GM19468 (cell line): Measurements from ENCODE around the gene ACTL6A.
"Not testable (repeated sequence)": the region's sequence is repeated elsewhere in the genome, so short reads cannot be mapped to it uniquely, and the experiment has no call there.

Source experiments
- ATAC-seq: cut with Tn5 transposase; IDR thresholded peaks from one replicate; pipeline ENCODE4 v1.9.1; 2021; ENCODE audit warnings: mild to moderate bottlenecking, moderate library complexity, moderate number of reproducible peaks; ENCODE audit not compliant: unreplicated experiment; ENCODE audit errors: extremely low read depth

ACTL6A gene

DNA sequence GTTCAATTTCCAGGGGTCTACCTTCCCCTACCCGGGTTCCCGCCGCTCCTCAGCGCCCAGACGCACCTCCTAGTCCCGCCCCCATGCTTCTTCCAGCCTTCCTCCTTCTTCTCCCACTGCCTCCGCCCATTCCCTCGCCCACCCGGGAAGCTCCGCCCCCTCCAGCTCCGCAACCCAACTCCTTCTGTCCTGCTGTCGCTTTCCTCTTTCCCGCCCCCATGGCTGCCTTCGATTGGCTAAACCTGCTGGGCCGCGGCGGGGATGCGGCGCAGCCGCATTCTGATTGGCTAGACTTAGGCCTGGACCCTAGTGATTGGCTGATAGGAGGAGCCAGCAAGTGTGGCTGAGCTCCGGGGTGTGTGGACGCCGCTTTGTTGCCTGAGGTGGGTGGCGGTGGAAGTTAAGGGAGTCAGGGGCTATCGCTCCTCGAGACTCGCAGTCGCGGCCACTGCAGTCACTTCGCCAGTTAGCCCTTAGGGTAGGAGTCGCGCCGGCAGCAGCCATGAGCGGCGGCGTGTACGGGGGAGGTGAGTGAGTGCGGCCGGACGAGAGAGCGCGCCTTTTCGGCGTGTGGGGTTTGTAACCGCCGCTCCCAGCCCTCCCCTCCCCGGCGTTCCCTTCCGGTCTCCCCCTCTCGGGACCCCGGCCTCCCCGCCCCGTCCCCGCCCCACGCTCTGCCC is at the start of gene ACTL6A:
Gene ACTL6A (plus strand): TSS at position 336 of the 680 bp plus-strand sequence. CDS start 167 bp downstream, at position 503.
- peak; percentile 96 for ATAC-seq

DNA sequence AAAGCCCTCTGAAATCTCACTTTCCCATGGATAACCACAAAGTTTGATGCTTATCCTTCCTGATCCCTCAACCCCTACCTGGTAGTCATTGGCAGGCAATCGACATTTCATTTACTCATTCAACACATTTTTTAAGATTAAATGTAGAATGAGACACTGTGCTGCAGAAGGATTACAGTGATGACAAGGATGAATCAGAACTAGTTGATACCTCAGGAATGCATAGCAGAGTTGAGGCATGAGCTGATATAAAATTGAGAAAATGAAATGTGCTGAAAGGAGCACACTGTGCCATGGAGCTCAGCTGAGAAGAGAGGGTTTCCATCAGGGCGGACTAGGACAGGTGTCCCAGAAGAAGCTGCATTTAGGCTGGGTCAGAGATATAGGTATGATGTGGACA is 48.9 kb upstream of the ACTL6A start:
- no peak for ATAC-seq

- not testable (repeated sequence) for ATAC-seq
These were observed 46.1 kb upstream of the ACTL6A start for GRCh38 chr3:179516461-179517251.

- no peak for ATAC-seq
These were observed 36.2 kb upstream of the ACTL6A start for GRCh38 chr3:179526482-179526881.

- ATAC-seq, result no peak
These were observed 35.7 kb upstream of the ACTL6A start for GRCh38 chr3:179526989-179527391.

GRCh38 chr3:179528772-179529171 is 34.0 kb upstream of the ACTL6A start:
- no peak for ATAC-seq

GRCh38 chr3:179531576-179531975 is 31.1 kb upstream of the ACTL6A start:
- ATAC-seq, result no peak

DNA sequence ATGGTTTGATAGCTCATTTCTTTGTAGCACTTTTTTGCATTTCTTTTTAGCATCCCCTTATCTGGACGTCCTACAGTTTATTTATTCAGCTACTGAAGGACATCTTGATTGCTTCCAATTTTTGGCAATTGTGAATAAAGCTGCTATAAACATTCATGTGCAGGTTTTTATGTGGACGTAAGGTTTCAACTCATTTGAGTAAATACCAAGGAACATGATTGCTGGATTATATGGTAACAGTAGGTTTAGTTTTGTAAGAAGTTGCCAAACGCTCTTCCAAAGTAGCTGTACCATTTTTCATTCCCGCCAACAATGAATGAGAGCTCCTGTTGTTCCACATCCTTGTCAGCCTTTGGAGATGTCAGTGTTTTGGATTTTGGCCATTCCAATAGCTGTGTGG is 29.5 kb upstream of the ACTL6A start:
- ATAC-seq, result no peak

DNA sequence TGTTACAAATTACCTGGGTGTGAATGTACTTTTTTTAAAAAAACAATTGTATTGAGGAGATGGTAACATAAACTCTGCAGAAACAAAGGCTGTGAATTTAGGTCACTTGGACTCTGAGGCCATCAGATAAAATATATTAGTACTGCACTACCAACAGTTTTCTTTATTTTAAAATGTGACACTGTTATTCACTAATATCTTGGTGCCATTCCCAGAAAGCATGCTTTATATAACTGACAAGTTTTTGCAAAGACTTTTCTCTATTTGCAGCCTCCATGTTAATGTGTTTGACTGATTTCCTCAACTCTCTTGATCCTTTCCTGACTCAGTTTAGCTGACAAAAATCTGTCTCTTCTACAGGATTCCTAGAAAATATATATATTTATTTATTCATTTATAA is 26.5 kb upstream of the ACTL6A start:
- no peak for ATAC-seq

DNA sequence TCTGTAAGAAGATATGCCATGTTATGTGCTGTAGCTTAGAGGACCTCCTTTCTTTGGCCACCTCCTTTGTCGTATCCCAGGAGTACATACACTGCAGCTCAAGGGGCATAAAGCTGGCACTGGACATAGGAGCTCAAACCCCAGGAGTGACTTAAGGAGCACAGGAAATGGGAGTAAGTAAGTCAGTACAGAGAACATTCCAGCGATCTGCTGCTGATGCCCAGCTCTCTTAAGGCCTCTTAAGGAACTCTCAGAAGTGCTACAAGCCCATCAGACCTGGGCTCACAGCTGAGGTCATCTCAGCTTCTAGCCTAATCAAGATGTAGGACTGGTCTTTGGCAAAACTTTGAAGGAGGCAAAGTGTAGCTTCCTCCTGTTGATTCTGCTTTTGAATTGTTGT is 21.6 kb upstream of the ACTL6A start:
- ATAC-seq, result no peak

- no peak for ATAC-seq
These were observed 21.1 kb upstream of the ACTL6A start for GRCh38 chr3:179541596-179541995.

- no peak for ATAC-seq
These were observed 20.4 kb upstream of the ACTL6A start for GRCh38 chr3:179542375-179542774.

DNA sequence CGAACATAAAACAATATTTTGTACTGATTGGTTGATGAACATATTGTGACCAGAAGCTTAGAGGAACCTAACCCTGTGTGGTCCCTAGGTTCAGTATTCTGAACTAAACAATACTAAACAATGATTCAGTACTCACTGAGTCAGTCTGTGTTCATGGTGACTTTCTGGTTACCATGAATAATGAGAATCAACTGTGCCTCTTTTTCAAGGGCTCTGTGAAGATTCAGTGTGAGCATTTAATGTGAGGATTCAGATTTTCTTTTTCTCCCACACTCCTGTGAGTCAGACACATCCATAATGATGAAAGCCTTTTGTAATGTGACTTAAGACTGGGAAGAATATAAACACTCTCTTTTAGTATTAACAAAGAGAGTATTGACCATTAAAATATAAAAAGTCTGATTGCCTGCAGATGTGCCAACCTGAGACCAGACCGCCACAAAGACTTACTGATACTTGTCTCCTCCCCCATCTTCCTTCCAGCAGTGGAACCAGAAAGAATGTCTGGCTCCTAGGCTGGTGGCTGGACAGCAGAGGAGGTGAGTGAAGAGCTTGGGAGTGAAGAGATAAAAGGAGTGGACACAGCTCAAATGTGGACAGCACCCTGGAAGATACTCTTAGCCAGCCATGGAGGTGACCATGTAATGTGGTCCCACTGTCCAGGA is 17.6 kb upstream of the ACTL6A start:
- ATAC-seq, result no peak

- ATAC-seq, result no peak
These were observed 15.9 kb upstream of the ACTL6A start for GRCh38 chr3:179546814-179547241.

DNA sequence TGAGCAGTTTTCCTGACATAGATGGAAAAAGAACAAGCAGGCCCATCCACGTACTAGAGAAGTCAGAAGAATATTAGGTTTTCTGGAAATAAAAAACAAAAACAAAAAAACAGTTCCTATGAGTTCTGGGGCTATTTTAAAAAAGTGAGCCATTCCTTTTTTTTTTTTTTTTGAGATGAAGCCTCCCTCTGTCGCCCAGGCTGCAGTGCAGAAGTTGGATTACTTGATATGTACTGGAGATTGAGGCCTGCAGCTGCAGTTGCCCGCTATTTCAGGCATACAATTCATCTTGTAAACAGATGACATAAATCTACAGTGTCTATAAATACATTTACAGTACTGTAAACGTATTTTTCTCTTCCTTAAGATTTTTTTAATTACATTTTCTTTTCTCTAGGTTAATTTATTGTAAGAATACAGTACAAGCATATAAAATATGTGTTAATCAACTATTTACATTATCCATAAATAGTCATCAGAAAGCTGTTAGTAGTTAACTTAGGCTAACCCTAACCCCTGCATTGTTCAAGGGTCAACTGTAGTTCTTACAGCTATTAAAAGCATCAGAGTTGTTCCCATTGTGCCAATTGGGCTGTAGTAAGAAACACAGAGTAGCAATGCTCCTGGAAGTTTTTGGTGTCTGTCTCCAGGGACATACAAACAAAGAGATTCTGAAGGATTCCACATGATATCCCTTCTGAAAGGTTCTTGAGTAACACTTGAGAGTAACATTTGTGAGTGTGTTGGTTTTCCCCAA is 11.2 kb upstream of the ACTL6A start:
- no peak for ATAC-seq

DNA sequence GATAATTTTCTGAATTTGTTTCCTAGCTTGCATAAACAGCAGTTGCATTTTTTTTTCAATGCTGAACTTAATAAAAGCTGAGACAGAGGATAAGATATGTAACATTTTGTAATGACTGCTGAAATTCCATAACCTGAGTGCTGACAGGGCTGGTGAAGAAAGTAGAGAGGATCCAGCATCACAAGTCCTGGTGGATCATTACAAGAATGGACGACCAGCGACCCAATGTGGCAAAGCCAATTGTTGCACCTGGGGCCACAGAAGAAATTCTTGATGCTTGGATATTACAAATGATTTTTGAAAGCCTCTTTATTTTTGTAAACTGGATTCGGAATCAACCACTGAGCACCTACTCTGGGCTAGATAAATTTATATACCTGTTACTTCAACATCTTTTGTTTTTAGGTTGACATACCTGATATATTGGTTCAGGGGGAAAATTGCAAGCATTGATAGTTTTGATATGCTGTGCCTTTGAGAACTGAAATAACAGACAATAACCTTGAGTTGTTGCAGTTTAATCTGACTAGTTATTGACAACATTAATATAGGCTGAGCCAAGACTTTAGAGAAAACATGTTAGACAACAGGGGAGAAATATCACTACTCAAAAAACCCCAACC is 3.9 kb upstream of the ACTL6A start:
- no peak for ATAC-seq

GRCh38 chr3:179560791-179561190 is 1.9 kb upstream of the ACTL6A start:
- ATAC-seq, result no peak

DNA sequence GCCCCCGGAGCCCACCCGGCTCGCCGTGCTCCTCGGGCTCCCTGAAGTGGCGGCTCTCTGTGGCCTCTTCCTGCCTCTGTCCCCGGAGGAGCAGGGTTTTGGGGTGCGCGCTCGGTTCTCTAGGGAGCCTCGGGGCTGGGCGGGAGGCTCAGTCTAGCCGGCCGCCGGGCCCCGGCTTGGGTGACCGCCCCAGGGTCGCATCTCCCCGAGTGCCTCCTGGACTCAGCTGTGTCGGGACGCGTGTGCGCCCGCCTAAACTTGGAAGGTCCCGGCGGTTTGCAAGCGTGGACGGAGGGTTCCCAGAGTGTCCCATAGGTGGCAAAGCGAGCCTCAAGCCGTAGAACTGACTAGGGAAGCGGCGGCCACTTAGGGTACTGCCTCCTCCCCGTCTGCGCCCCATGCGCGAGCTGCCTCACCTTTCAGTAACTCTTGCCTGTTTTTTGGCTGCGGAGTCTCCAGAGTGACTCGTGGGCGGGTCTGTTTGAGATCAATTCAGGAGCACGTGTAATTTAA is 601 bp downstream of the ACTL6A start:
- ATAC-seq, result peak; percentile 37

DNA sequence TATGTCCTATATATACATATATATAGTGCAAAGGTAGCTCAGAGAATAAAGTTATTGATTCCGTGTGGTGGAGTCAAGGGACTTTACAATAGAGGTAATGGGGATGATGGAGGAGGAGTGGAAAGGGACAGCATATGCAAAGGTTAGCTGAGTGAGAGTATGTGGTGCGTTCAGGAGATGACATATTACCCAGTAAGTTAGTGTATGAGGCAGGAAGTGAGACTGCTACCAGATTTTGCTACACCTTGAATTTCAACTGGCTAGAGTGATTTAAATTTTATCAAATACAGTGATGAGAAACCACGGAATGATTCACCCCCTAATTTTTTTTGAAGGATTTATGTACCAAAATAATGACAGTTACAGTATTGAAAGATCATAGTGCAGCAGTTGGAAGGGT is 2.8 kb downstream of the ACTL6A start:
- no peak for ATAC-seq

DNA sequence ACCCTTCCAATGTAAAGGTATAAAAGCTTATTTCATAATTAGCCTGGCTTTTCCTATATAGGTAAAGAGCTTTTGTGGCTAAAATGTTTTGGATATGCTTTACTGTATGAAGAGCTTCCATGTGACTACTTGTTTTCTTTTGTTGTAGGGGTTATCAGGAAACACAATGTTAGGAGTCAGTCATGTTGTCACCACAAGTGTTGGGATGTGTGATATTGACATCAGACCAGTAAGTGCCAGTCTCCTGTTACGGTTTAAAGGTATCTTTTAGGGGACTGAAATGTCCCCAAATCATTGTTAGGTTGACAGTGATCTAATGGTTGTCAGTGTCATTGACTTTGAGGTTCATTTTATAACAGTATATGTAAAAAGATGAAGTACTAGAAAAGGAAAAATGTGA is 18.3 kb downstream of the ACTL6A start:
- no peak for ATAC-seq
